ENCODE measurements around the gene HSPA5.
A peak's percentile ranks its signal among the peaks of the same experiment; 100 is the strongest.

- TF ChIP-seq POLR2A (IDR thresholded peaks at IDR 0.05) (peak; percentile 56 to 98 (median 97)), CTCF (IDR thresholded peaks at IDR 0.05) (peak in 3 of 6 experiments; percentile 39 to 49 (median 41)), POLR2AphosphoS5 (IDR thresholded peaks at IDR 0.05) (peak; percentile 97 to 100)
Observed at GRCh38 chr9:125241000-125241862, at the start of gene HSPA5.
